Measurements from ENCODE around the gene MELK.
"Not testable (repeated sequence)": the region's sequence is repeated elsewhere in the genome, so short reads cannot be mapped to it uniquely, and the experiment has no call there.

DNA sequence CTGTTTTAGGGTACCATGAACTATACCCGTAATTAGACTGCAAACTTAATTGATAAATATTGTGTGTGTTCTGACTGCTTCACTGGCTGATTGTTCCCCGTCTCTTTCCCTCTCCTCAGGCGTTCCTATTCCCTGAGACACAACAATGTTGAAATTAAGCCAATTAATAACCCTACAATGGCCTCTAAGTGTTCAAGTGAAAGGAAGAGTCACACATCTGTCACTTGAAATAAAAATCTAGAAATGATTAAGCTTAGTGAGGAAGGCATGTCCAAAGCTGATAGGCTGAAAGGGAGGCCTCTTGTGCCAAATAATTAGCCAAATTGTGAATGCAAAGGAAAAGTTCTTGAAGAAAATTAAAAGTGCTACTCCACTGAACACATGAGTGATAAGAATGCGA is 4.0 kb upstream of the MELK start:
- TF ChIP-seq, protein P1, sequence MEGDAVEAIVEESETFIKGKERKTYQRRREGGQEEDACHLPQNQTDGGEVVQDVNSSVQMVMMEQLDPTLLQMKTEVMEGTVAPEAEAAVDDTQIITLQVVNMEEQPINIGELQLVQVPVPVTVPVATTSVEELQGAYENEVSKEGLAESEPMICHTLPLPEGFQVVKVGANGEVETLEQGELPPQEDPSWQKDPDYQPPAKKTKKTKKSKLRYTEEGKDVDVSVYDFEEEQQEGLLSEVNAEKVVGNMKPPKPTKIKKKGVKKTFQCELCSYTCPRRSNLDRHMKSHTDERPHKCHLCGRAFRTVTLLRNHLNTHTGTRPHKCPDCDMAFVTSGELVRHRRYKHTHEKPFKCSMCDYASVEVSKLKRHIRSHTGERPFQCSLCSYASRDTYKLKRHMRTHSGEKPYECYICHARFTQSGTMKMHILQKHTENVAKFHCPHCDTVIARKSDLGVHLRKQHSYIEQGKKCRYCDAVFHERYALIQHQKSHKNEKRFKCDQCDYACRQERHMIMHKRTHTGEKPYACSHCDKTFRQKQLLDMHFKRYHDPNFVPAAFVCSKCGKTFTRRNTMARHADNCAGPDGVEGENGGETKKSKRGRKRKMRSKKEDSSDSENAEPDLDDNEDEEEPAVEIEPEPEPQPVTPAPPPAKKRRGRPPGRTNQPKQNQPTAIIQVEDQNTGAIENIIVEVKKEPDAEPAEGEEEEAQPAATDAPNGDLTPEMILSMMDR (conservative IDR thresholded peaks at IDR 0.05; ENCODE audit: low read depth, low read length), result not testable (repeated sequence)
- TF ChIP-seq RAD21 (IDR thresholded peaks at IDR 0.05; ENCODE audit: low read length), result not testable (repeated sequence)
